ENCODE measurements around the gene TIPRL. TPM values are rescaled to one million over a fixed set of nuclear protein-coding genes. Genes with fewer than 3 reads are reported as not detected.

TIPRL gene
- total RNA-seq, 2 donors from 2014 or later, result 4.9 to 10.1 TPM

GRCh38 chr1:168223261-168223660 is 44.5 kb downstream of the TIPRL start:
- no peaks in the 10 kb centered on the region for H3K9me3 ChIP-seq
- intact Hi-C loops (cut with DNase I), result no loop called here
- H3K4me1 ChIP-seq, result peaks cover 22% of the 10 kb centered on the region
- H3K36me3 ChIP-seq (replicated peaks in 1 of 2; ENCODE audit: insufficient read depth in 1 of 2, low read depth in 2 of 2), result no peaks in the 10 kb centered on the region
- H3K4me3 ChIP-seq, result no peak overlapping the region
- no peaks in the 10 kb centered on the region for H3K27me3 ChIP-seq
- no peak overlapping the region for H3K27ac ChIP-seq
- no peak for ATAC-seq
- DNase-seq, result no peak
- no peak for TF ChIP-seq POLR2A (IDR thresholded peaks at IDR 0.05)
- TF ChIP-seq, protein P1, sequence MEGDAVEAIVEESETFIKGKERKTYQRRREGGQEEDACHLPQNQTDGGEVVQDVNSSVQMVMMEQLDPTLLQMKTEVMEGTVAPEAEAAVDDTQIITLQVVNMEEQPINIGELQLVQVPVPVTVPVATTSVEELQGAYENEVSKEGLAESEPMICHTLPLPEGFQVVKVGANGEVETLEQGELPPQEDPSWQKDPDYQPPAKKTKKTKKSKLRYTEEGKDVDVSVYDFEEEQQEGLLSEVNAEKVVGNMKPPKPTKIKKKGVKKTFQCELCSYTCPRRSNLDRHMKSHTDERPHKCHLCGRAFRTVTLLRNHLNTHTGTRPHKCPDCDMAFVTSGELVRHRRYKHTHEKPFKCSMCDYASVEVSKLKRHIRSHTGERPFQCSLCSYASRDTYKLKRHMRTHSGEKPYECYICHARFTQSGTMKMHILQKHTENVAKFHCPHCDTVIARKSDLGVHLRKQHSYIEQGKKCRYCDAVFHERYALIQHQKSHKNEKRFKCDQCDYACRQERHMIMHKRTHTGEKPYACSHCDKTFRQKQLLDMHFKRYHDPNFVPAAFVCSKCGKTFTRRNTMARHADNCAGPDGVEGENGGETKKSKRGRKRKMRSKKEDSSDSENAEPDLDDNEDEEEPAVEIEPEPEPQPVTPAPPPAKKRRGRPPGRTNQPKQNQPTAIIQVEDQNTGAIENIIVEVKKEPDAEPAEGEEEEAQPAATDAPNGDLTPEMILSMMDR (IDR thresholded peaks at IDR 0.05), result no peak

GRCh38 chr1:168223681-168224540 is 45.1 kb downstream of the TIPRL start:
- TF ChIP-seq, protein P1 (IDR thresholded peaks at IDR 0.05), result no peak
- TF ChIP-seq POLR2A (IDR thresholded peaks at IDR 0.05), result no peak

DNA sequence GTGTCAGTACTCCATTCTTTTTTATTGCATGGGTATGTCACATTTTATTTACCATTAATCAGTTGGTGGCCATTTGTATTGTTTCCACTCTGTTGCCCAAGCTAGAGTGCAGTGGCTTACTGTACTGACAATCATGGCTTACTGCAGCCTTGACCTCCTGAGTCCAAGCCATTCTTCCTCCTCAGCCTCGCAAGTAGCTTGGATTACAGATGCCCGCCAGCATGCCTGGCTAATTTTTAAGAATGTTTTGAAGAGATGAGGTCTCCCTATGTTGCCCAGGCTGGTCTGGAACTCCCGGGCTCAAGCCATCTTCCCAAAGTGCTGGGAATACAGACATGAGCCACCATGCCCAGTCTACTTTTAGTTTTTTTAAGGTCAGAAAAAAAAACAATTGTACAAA is 46.2 kb downstream of the TIPRL start:
- Histone ChIP-seq H3K36me3 (replicated peaks in 1 of 2; ENCODE audit: insufficient read depth in 1 of 2, low read depth in 2 of 2) (no peaks in the 10 kb centered on the region), H3K9me3 (no peaks in the 10 kb centered on the region), H3K27ac (no peak overlapping the region), H3K4me3 (no peak overlapping the region), H3K27me3 (no peaks in the 10 kb centered on the region), H3K4me1 (peaks cover 24% of the 10 kb centered on the region)
- intact Hi-C loops (cut with DNase I), result no loop called here
- DNase-seq, result no peak
- no peak for ATAC-seq
- TF ChIP-seq, protein P1 (IDR thresholded peaks at IDR 0.05), result no peak
- TF ChIP-seq POLR2A (IDR thresholded peaks at IDR 0.05), result no peak
- 90 to 92% methylated on average over 3 of the region's 3 CpGs for WGBS, 2 donors

More at GRCh38 chr1:168223681-168224540, 45.1 kb downstream of the TIPRL start:
- Histone ChIP-seq H3K27me3 (no peaks in the 10 kb centered on the region), H3K4me1 (peaks cover 22% of the 10 kb centered on the region), H3K36me3 (replicated peaks in 1 of 2; ENCODE audit: insufficient read depth in 1 of 2, low read depth in 2 of 2) (no peaks in the 10 kb centered on the region), H3K27ac (no peak overlapping the region), H3K4me3 (no peak overlapping the region), H3K9me3 (no peaks in the 10 kb centered on the region)
- intact Hi-C loops (cut with DNase I), result no loop called here
- DNase-seq (no peak), ATAC-seq (no peak)

DNA sequence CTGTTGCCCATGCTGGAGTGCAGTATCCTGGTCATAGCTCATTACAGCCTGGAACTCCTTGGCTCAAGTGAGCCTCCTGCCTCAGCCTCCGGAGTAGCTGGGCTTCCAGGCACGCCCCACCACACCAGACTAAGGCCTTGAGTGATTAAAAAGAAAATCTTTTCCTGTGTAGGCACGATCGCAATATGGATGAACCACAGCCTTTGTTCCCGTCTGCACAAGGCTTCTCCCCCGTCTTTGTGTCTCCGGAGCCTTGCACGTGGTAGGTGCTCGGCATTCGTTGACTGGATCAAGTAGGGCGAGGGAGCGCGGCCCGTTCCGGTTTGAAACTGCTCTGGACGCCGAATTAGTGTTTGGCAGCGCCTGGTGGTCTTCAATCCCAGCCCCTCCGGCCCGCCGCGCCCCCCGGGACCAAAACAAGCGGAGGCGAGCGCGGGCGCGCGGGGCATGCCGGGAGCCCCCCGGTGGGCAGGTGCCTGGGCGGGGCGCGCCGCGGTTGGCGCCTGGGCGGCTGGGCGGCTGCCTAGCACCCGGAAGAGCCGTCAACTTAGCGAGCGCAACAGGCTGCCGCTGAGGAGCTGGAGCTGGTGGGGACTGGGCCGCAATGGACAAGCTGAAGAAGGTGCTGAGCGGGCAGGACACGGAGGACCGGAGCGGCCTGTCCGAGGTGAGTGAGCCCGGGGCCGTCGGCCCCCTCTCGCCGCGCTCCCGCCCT is 46.9 kb downstream of the TIPRL start, which contains the start of gene SFT2D2:
Gene SFT2D2 (plus strand): TSS at position 529 of the 715 bp plus-strand sequence. CDS start 76 bp downstream, at position 605.
- no peaks in the 10 kb centered on the region for H3K27me3 ChIP-seq
- DNase-seq, result peak; percentile 80 to 85 (median 80)
- peak within 1 kb of the TSS; percentile 68 to 89 (median 78) for H3K27ac ChIP-seq
- intact Hi-C loops (cut with DNase I), result no loop called here
- peaks cover 30% of the 10 kb centered on the region for H3K4me1 ChIP-seq
- H3K36me3 ChIP-seq (replicated peaks in 1 of 2; ENCODE audit: insufficient read depth in 1 of 2, low read depth in 2 of 2), result no peaks in the 10 kb centered on the region
- no peaks in the 10 kb centered on the region for H3K9me3 ChIP-seq
- peak within 1 kb of the TSS; percentile 72 to 96 for H3K4me3 ChIP-seq
- 2 to 5% methylated on average over 10 to 41 of the region's 58 CpGs for WGBS, 2 donors
- peak; percentile 97 for ATAC-seq
- TF ChIP-seq POLR2A (IDR thresholded peaks at IDR 0.05), result peak; percentile 73 to 84 (median 83)
- TF ChIP-seq, protein P1 (IDR thresholded peaks at IDR 0.05), result no peak
